ENCODE data around the gene PSMB7.

The PSMB7 gene

DNA sequence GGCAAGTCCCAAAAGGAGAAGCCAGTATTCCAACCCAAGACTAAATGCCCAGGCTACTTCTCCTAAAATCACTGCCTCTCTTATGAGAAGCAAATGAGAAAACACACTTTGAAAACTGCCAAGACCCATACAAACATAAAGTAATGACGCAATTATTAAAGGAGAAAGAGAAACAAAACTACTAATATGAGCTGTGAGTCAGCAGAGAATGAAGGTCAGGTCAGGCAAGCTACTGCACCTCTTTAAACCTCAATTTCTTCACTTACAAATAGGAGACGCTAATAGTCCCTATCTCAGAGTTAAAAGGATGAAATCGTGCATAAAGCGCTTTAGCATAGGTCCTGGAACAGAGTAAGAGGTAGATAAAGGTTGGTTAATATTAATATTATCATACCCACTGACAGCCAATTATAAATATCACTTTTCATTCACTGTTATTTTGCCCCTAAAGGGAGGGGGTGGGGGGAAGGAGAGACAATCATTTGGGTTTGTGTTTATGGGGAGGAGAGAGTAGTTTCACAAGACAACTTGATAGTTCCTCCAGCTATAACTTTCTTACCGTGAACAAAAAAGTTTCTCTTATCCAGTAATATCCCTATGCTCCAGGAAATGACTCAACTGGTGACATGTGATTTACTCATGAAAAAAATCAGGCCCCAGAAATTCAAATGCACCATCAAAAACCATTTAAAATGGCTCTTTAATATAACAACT lies 3.6 kb downstream of the PSMB7 start:
- DNase-seq (ENCODE audit: low read depth in 2 of 2, low spot score in 1 of 2), result no peak

DNA sequence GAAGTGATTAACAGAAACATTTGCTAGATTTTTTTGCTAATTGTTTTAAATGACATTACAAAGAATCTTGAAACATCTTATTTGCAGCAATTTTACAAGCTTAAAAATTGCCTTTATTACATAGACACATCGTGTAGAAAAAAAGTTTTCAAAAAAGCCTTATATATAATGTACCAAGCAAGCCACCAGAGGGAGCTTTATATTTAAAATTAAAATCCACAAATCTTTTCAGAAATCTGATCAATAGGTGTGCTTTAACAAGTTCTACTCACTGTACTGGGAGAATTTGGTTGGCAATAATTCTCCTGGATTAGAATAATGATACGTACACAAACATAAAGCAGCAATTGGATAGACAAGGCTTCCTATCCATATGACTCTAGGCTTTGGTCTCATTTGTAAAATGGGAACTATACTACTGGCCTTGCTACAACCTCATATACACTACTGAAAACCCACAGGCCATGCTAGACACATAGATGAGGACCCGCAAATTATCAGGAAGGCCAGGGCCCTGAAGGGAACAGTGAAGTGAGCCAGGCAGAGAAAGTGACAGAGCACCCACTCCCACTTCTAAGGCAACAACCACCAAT lies 4.8 kb downstream of the PSMB7 start:
- DNase-seq (ENCODE audit: low read depth in 2 of 2, low spot score in 1 of 2), result no peak

DNA sequence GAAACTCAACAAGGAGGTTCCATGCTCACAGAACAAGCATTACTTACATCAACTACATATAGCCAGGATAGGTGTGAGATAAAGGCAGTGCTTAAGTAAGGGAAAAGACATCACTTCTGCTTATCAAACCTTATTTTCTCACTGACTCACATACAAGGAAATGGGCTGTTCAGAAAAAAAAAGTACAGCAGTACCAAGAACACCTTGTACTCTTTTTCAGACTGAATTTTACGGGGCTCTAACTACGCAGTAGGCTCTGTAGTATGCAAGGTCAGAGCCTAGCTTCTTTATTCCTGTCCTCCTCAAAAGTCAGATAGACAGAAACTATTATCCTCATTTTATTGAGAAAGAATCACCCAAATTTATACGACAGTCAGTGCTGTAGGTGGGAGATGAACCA lies 5.8 kb downstream of the PSMB7 start:
- DNase-seq (ENCODE audit: low read depth in 2 of 2, low spot score in 1 of 2), result no peak

- DNase-seq (ENCODE audit: low read depth in 2 of 2, low spot score in 1 of 2), result no peak
Observed at GRCh38 chr9:124403246-124403645, 12.0 kb downstream of the PSMB7 start.

DNA sequence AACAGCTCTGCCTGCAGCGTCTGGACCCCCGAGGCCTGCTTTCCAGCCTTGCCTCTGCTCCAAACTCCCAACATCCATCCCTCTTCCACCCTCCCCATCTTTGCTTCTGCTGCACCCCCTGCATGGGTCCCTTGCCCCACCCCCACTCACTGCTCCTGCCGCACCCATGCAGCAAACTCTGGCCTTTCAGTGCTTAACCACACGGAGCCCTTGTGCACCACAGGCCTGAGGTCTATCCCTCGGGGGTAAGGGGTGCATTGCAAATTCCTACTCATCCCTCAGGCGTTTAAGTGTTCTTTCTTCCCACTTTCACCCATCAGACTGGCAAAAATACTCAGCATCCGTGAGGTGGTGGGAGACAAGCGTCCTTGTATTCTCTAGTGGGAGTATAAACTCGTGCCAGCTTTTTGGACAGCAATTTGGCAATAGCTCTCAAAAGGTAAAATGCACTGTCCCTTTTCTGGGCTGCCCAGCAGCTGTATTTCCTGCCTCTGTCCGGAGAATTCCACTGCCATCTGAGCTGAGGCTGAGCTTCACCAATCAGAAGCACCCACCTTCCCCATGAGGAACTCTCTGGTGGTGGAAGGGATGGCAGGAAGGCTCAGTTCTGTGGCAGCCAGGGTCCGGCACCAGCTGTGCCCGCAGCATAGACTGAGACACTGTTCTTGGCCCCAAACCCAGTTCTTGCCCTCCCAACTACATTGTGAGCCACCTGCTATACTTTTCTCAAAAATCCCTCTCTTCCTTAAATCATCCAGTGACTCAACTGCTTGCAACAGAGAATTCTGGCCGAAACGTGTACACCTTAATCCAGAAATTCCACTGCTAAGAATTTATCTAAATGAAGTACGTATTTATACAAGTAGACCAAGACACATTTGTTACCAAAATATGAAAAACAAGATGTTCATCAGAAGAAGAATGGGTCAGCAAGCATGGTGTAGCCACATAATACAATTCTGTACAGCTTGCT lies 15.0 kb downstream of the PSMB7 start:
- DNase-seq (ENCODE audit: low read depth in 2 of 2, low spot score in 1 of 2), result no peak

GRCh38 chr9:124399323-124399967 lies 15.8 kb downstream of the PSMB7 start:
- no peak for DNase-seq (ENCODE audit: low read depth in 2 of 2, low spot score in 1 of 2)

GRCh38 chr9:124398191-124398935 lies 16.9 kb downstream of the PSMB7 start:
- no peak for DNase-seq (ENCODE audit: low read depth in 2 of 2, low spot score in 1 of 2)

- DNase-seq (ENCODE audit: low read depth in 2 of 2, low spot score in 1 of 2), result no peak
Observed at GRCh38 chr9:124395826-124396225, 19.4 kb downstream of the PSMB7 start.

DNA sequence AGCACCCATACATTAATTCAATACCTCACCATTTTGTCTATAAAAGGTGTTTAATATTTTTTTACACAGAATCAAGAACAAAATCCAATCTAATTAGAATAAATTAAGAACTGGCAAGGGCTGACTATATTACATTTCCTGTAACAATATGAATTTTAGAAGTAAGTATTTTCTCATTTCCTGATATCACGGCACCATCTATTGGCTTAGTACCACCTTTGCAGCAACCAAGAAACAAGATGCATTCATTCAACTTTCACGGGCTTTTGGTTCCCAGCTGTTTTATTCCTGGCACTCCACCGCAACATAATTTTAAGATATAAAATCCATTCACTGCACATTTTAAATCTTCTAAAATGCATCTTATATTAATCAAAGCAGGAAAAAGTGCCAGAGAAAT lies 20.6 kb downstream of the PSMB7 start:
- DNase-seq (ENCODE audit: low read depth in 2 of 2, low spot score in 1 of 2), result no peak

DNA sequence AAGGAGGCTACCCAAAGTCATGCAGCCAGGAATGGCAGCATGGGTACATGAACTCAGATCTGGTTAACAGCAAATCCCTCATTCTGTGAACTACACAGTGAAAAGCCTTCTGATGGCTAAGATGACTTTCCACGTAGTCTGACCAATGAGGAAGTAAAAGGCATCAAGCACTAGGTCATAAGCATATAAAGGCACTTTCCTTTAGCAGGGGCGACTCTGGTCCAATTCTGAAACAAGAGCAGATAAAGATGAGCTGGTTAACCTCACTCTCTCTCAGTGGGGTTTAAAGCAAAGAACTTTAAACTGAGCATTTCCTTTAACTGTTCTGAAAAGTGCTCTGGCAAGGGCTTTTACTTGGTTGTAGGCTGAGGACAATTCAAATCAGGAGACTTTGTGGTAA lies 21.1 kb downstream of the PSMB7 start:
- DNase-seq (ENCODE audit: low read depth in 2 of 2, low spot score in 1 of 2), result no peak

GRCh38 chr9:124392871-124393460 lies 22.3 kb downstream of the PSMB7 start:
- no peak for DNase-seq (ENCODE audit: low read depth in 2 of 2, low spot score in 1 of 2)

- DNase-seq (ENCODE audit: low read depth in 2 of 2, low spot score in 1 of 2), result no peak
Observed at GRCh38 chr9:124392254-124392870, 22.9 kb downstream of the PSMB7 start.

- DNase-seq (ENCODE audit: low read depth in 2 of 2, low spot score in 1 of 2), result no peak
Observed at GRCh38 chr9:124390794-124391658, 24.2 kb downstream of the PSMB7 start.

DNA sequence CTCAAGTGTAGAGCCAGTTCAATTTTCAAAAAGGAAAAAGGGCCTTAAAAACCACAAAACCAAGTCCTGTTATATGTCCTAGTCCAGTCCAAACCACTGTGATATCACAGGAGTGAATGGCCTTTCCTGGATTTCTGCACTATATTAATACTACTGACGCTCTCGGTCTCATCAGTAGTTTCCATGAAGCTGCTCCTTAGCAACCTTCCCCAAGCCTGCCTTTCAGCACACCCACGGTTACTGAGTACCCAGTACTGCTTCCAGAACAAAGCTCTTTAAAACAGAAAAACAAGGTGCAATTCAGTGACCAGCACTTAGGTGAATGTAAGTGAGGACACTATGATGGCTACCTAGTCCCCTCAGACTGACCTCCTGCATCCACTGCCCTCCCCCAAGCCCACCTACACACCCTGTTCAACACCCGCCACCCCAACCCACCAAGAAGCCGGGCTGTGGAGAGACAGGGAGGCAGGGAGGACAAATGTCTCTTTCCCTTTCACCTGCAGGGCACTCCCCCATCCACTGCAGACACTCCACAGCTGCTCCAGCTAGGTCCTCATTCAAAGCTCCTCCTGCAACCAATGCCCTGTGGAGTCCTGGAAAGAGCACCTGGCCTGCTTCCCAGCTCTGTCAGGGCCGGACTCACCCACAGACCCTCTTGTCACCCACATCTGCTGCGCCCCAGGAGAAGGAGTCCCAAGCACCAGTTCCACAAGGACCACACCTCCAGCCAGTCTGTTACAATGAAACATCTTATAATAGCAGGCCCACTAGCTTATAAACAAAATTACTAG lies 25.9 kb downstream of the PSMB7 start:
- no peak for DNase-seq (ENCODE audit: low read depth in 2 of 2, low spot score in 1 of 2)

DNA sequence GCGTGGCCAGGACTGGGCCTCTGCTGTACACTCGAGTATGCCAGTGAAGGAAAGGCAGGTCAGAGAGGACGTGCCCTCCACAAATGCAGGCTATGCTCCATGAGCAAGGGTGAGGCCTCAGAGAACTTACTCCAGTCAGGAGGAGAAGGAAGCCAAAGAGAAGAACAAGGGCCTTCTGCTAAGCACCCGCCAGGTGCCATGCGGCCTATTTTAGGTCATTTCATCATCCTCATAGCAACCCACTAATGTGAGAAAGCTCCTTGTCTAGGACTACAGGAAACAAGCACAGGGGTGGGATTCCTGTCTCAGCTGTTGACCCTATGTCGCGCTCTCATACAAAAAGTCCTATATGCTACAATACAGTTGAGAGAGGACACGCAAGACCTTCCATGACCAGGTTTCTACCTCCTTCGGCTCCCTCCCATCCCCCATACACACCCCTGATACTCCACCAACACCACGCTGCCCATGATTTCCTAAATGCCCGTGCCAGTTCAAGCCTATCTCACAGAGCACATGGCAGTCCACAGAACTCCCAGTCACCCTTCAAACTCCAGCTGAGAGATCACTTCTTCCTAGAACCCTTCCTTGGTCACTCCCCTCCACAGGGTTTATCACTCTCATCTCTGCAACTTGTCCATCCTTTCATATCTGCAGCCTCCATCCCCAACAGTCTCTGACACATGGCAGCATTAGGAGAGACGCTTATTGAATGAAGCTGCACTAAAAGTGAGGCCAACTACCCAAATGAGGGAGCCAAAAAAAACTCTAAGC lies 26.8 kb downstream of the PSMB7 start:
- no peak for DNase-seq (ENCODE audit: low read depth in 2 of 2, low spot score in 1 of 2)

DNA sequence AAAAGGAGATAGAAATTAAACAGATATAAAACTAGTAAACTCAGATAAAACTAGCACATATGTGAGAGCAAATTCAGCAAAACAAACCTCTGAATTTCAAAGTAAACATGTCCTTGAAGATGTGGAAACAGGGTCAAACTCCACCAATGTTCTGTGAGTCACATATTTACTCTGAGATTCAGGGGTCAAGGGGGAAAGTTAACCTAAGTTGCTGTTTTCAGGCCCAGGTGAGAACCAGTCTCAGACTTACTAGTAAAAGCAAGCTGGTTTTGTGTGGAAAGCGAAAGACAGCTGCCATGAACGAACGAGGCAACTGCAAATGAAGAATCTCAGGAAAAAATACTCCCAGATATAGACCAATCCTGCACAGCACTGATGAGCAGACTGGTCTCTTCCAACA lies 29.0 kb downstream of the PSMB7 start:
- no peak for DNase-seq (ENCODE audit: low read depth in 2 of 2, low spot score in 1 of 2)

GRCh38 chr9:124385623-124386022 lies 29.6 kb downstream of the PSMB7 start:
- DNase-seq (ENCODE audit: low read depth in 2 of 2, low spot score in 1 of 2), result no peak
